ENCODE results near the gene PARP14.
"Not testable (repeated sequence)": the region's sequence is repeated elsewhere in the genome, so short reads cannot be mapped to it uniquely, and the experiment has no call there.

DNA sequence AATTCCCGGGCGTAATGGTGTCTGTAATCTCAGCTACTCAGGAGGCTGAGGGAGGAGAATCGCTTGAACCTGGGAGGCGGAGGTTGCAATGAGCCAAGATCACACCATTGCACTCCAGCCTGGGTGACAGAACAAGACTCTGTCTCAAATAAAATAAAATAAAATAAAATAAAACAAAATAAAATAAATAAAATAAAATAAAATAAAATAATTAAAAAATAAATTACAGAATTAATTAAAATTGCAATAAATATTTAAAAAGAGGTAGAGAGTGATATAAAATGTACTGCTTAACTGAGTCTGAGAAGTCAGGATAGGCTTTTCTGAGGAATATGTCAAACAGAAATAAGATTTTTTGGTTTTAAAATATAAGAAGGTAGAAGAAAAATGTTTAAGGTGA, 22.3 kb upstream of the PARP14 start:
- not testable (repeated sequence) for TF ChIP-seq POLR2A (IDR thresholded peaks at IDR 0.05)
- TF ChIP-seq, protein P1, sequence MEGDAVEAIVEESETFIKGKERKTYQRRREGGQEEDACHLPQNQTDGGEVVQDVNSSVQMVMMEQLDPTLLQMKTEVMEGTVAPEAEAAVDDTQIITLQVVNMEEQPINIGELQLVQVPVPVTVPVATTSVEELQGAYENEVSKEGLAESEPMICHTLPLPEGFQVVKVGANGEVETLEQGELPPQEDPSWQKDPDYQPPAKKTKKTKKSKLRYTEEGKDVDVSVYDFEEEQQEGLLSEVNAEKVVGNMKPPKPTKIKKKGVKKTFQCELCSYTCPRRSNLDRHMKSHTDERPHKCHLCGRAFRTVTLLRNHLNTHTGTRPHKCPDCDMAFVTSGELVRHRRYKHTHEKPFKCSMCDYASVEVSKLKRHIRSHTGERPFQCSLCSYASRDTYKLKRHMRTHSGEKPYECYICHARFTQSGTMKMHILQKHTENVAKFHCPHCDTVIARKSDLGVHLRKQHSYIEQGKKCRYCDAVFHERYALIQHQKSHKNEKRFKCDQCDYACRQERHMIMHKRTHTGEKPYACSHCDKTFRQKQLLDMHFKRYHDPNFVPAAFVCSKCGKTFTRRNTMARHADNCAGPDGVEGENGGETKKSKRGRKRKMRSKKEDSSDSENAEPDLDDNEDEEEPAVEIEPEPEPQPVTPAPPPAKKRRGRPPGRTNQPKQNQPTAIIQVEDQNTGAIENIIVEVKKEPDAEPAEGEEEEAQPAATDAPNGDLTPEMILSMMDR (IDR thresholded peaks at IDR 0.05) = not testable (repeated sequence)

Data from Peyer's patch (tissue), 4 donors.